Measurements from ENCODE around the gene GPI.

Gene GPI

GRCh38 chr19:34408411-34408810 lies 43.4 kb downstream of the GPI start:
- H3K27me3 ChIP-seq, result no peaks in the 10 kb centered on the region
- H3K9ac ChIP-seq, result no peak overlapping the region
- peaks cover 0 to 37% (median 0%) of the 10 kb centered on the region in 11 experiments; a peak in 6 of 22 replicates for H4K20me1 ChIP-seq
- TF ChIP-seq Cebpa-rat (IDR thresholded peaks at IDR 0.05), result no peak
- peaks cover 25 to 61% (median 49%) of the 10 kb centered on the region in 11 experiments for H3K36me3 ChIP-seq
- no peaks in the 10 kb centered on the region for H3K9me3 ChIP-seq (replicated peaks in 1 of 11)
- no peak overlapping the region for H3K4me2 ChIP-seq
- no peak overlapping the region for H3K27ac ChIP-seq
- peaks cover 12 to 24% (median 14%) of the 10 kb centered on the region in 10 experiments; a peak in 18 of 20 replicates for H3K4me1 ChIP-seq
- no peak overlapping the region for H3K4me3 ChIP-seq

- Histone ChIP-seq H3K27ac (no peak overlapping the region), H3K27me3 (no peaks in the 10 kb centered on the region), H4K20me1 (peaks cover 0 to 37% (median 0%) of the 10 kb centered on the region in 11 experiments; a peak in 6 of 22 replicates), H3K4me1 (peaks cover 12 to 24% (median 14%) of the 10 kb centered on the region in 10 experiments; a peak in 18 of 20 replicates), H3K9me3 (replicated peaks in 1 of 11) (no peaks in the 10 kb centered on the region), H3K9ac (no peak overlapping the region), H3K36me3 (peaks cover 36 to 71% (median 60%) of the 10 kb centered on the region in 11 experiments), H3K4me2 (no peak overlapping the region), H3K4me3 (no peak overlapping the region)
- no peak for TF ChIP-seq Cebpa-rat (IDR thresholded peaks at IDR 0.05)
Observed at GRCh38 chr19:34409189-34410164, 44.5 kb downstream of the GPI start.

- Histone ChIP-seq H3K9me3 (replicated peaks in 1 of 11) (no peaks in the 10 kb centered on the region), H3K36me3 (peaks cover 53 to 89% (median 77%) of the 10 kb centered on the region in 11 experiments), H3K4me2 (no peak overlapping the region), H3K27me3 (no peaks in the 10 kb centered on the region), H3K9ac (no peak overlapping the region), H3K4me3 (no peak overlapping the region), H3K27ac (no peak overlapping the region), H4K20me1 (peaks cover 0 to 37% (median 0%) of the 10 kb centered on the region in 11 experiments; a peak in 6 of 22 replicates), H3K4me1 (peaks cover 0 to 9% (median 0%) of the 10 kb centered on the region in 10 experiments; a peak in 1 of 20 replicates)
- TF ChIP-seq Cebpa-rat (IDR thresholded peaks at IDR 0.05), result no peak
Observed at GRCh38 chr19:34411216-34411615, 46.2 kb downstream of the GPI start.

- no peak overlapping the region for H3K4me2 ChIP-seq
- H4K20me1 ChIP-seq, result peaks cover 0 to 10% (median 0%) of the 10 kb centered on the region in 11 experiments; a peak in 2 of 22 replicates
- peaks cover 56 to 99% (median 89%) of the 10 kb centered on the region in 11 experiments for H3K36me3 ChIP-seq
- no peaks in the 10 kb centered on the region for H3K9me3 ChIP-seq (replicated peaks in 1 of 11)
- TF ChIP-seq Cebpa-rat (IDR thresholded peaks at IDR 0.05), result no peak
- H3K4me3 ChIP-seq, result no peak overlapping the region
- H3K9ac ChIP-seq, result no peak overlapping the region
- H3K4me1 ChIP-seq, result 0 out of 20 replicates have a peak, but pooled peaks cover 0 to 5% (median 0%) of the 10 kb centered on the region in 10 experiments
- H3K27ac ChIP-seq, result no peak overlapping the region
- H3K27me3 ChIP-seq, result no peaks in the 10 kb centered on the region
Observed at GRCh38 chr19:34416021-34416545, 51.1 kb downstream of the GPI start.

GRCh38 chr19:34418300-34418699 lies 53.3 kb downstream of the GPI start:
- Histone ChIP-seq H3K4me1 (0 out of 20 replicates have a peak, but pooled peaks cover 0 to 5% (median 0%) of the 10 kb centered on the region in 10 experiments), H3K4me2 (no peak overlapping the region), H3K9me3 (replicated peaks in 1 of 11) (no peaks in the 10 kb centered on the region), H3K36me3 (peaks cover 54 to 99% (median 91%) of the 10 kb centered on the region in 11 experiments), H4K20me1 (peaks cover 0 to 7% (median 0%) of the 10 kb centered on the region in 11 experiments; a peak in 2 of 22 replicates), H3K27me3 (no peaks in the 10 kb centered on the region), H3K9ac (no peak overlapping the region), H3K4me3 (no peak overlapping the region), H3K27ac (no peak overlapping the region)
- TF ChIP-seq Cebpa-rat (IDR thresholded peaks at IDR 0.05), result no peak

GRCh38 chr19:34426096-34426661 lies 61.2 kb downstream of the GPI start:
- TF ChIP-seq Cebpa-rat (IDR thresholded peaks at IDR 0.05), result no peak
- Histone ChIP-seq H3K4me2 (no peak overlapping the region), H3K4me1 (peaks cover 18 to 27% (median 24%) of the 10 kb centered on the region in 10 experiments), H3K4me3 (no peak overlapping the region), H3K27ac (no peak overlapping the region), H3K9ac (0 out of 22 replicates have a peak overlapping the region, but pooled peaks of 1 of the 11 experiments have one; percentile 38), H3K27me3 (no peaks in the 10 kb centered on the region), H3K36me3 (peaks cover 7 to 75% (median 62%) of the 10 kb centered on the region in 11 experiments), H4K20me1 (peaks cover 23 to 28% (median 27%) of the 10 kb centered on the region in 11 experiments), H3K9me3 (replicated peaks in 1 of 11) (no peaks in the 10 kb centered on the region)

- Histone ChIP-seq H3K4me3 (peak overlapping the region; percentile 82 to 99 (median 92)), H3K36me3 (peaks cover 17 to 75% (median 62%) of the 10 kb centered on the region in 11 experiments), H3K4me2 (peak overlapping the region; percentile 67 to 95 (median 92)), H3K4me1 (peaks cover 18 to 33% (median 27%) of the 10 kb centered on the region in 10 experiments), H3K9me3 (replicated peaks in 1 of 11) (no peaks in the 10 kb centered on the region), H3K9ac (peak overlapping the region; percentile 91 to 99 (median 97)), H3K27ac (peak overlapping the region; percentile 89 to 99 (median 95)), H3K27me3 (no peaks in the 10 kb centered on the region), H4K20me1 (peaks cover 48 to 54% (median 52%) of the 10 kb centered on the region in 11 experiments)
- no peak for TF ChIP-seq Cebpa-rat (IDR thresholded peaks at IDR 0.05)
Observed at GRCh38 chr19:34428549-34429285, 63.7 kb downstream of the GPI start.

GRCh38 chr19:34429553-34429952 lies 64.6 kb downstream of the GPI start:
- no peaks in the 10 kb centered on the region for H3K27me3 ChIP-seq
- peak overlapping the region; percentile 82 to 99 (median 92) for H3K4me3 ChIP-seq
- H3K9me3 ChIP-seq (replicated peaks in 1 of 11), result no peaks in the 10 kb centered on the region
- H3K4me1 ChIP-seq, result peaks cover 18 to 33% (median 27%) of the 10 kb centered on the region in 10 experiments
- H3K27ac ChIP-seq, result peak overlapping the region; percentile 89 to 99 (median 95); a peak in 17 of 22 replicates
- H3K9ac ChIP-seq, result peak overlapping the region; percentile 91 to 99 (median 97)
- H3K4me2 ChIP-seq, result peak overlapping the region; percentile 67 to 95 (median 92)
- TF ChIP-seq Cebpa-rat (IDR thresholded peaks at IDR 0.05), result no peak
- peaks cover 56 to 62% (median 61%) of the 10 kb centered on the region in 11 experiments for H4K20me1 ChIP-seq
- peaks cover 25 to 75% (median 62%) of the 10 kb centered on the region in 11 experiments for H3K36me3 ChIP-seq
